ENCODE measurements around the gene CITED1.

DNA sequence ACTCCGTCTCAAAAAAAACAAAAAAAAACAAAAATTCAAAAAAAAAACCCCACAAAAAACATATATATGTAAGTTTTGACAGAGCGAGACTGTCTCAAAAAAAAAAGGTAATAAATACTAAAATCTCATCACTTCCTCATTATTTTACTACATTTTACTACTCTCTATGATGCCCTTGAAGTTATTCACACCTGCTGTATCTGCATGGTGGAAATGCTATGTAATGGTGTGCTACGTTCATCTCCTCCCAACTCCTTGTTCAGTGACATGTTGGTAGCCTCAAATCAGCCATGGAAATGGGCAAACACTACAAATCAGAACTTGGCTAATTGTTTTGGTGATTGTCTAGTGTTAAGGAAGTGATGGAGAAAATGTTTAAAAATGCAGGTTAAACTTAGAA, 40.5 kb downstream of the CITED1 start:
- no peak for TF ChIP-seq JUNB (CRISPR knock-in tag; IDR thresholded peaks at IDR 0.05; ENCODE audit: borderline replicate concordance)
- TF ChIP-seq RNF2 (conservative IDR thresholded peaks at IDR 0.05; ENCODE audit: low read depth), result no peak
- TF ChIP-seq, protein P1, sequence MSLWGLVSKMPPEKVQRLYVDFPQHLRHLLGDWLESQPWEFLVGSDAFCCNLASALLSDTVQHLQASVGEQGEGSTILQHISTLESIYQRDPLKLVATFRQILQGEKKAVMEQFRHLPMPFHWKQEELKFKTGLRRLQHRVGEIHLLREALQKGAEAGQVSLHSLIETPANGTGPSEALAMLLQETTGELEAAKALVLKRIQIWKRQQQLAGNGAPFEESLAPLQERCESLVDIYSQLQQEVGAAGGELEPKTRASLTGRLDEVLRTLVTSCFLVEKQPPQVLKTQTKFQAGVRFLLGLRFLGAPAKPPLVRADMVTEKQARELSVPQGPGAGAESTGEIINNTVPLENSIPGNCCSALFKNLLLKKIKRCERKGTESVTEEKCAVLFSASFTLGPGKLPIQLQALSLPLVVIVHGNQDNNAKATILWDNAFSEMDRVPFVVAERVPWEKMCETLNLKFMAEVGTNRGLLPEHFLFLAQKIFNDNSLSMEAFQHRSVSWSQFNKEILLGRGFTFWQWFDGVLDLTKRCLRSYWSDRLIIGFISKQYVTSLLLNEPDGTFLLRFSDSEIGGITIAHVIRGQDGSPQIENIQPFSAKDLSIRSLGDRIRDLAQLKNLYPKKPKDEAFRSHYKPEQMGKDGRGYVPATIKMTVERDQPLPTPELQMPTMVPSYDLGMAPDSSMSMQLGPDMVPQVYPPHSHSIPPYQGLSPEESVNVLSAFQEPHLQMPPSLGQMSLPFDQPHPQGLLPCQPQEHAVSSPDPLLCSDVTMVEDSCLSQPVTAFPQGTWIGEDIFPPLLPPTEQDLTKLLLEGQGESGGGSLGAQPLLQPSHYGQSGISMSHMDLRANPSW (CRISPR knock-in tag; IDR thresholded peaks at IDR 0.05; ENCODE audit: borderline replicate concordance), result no peak
- no peak for TF ChIP-seq ZNF274 (CRISPR knock-in tag; IDR thresholded peaks at IDR 0.05)
